ENCODE results near the gene RNF222.

DNA sequence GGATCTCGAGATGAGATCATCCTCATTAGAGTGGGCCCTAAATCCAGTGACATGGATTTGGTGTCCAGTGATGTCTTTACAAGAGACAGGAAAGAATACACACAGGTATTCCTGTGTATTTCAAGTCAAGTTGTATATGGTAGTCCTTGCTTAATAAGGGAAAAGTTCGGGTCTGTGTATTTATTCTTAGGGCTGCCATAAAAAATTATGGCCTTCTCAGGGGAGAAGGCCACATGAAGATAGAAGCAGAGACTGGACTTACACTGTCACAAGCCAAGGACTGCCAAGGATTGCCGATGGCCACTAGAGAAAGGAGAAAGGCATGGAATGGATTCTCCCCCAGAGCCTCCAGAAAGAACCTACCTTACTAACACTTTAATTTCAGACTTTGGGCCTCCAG, 29.4 kb downstream of the RNF222 start:
- TF ChIP-seq CTCF (IDR thresholded peaks at IDR 0.05; ENCODE audit: poor library complexity, severe bottlenecking) (no peak), SMC3 (conservative IDR thresholded peaks at IDR 0.05; ENCODE audit: poor library complexity) (no peak), EZH2 (IDR thresholded peaks at IDR 0.05; ENCODE audit: borderline replicate concordance, insufficient read depth, low read length, poor library complexity, severe bottlenecking) (no peak), TAF1 (IDR thresholded peaks at IDR 0.05; ENCODE audit: low read depth) (no peak), RAD21 (conservative IDR thresholded peaks at IDR 0.05) (no peak), POLR2AphosphoS5 (IDR thresholded peaks at IDR 0.05) (no peak), EP300 (conservative IDR thresholded peaks at IDR 0.05; ENCODE audit: poor library complexity, severe bottlenecking) (no peak), MXI1 (conservative IDR thresholded peaks at IDR 0.05; ENCODE audit: poor library complexity, severe bottlenecking) (no peak)
- TF ChIP-seq, protein P1, sequence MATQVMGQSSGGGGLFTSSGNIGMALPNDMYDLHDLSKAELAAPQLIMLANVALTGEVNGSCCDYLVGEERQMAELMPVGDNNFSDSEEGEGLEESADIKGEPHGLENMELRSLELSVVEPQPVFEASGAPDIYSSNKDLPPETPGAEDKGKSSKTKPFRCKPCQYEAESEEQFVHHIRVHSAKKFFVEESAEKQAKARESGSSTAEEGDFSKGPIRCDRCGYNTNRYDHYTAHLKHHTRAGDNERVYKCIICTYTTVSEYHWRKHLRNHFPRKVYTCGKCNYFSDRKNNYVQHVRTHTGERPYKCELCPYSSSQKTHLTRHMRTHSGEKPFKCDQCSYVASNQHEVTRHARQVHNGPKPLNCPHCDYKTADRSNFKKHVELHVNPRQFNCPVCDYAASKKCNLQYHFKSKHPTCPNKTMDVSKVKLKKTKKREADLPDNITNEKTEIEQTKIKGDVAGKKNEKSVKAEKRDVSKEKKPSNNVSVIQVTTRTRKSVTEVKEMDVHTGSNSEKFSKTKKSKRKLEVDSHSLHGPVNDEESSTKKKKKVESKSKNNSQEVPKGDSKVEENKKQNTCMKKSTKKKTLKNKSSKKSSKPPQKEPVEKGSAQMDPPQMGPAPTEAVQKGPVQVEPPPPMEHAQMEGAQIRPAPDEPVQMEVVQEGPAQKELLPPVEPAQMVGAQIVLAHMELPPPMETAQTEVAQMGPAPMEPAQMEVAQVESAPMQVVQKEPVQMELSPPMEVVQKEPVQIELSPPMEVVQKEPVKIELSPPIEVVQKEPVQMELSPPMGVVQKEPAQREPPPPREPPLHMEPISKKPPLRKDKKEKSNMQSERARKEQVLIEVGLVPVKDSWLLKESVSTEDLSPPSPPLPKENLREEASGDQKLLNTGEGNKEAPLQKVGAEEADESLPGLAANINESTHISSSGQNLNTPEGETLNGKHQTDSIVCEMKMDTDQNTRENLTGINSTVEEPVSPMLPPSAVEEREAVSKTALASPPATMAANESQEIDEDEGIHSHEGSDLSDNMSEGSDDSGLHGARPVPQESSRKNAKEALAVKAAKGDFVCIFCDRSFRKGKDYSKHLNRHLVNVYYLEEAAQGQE (IDR thresholded peaks at IDR 0.05; ENCODE audit: borderline replicate concordance): no peak

Measured in neural cell (in vitro differentiated cells).